HG02885 (cell line): ENCODE data around the gene MUC13.

ENCODE experiments used
- ATAC-seq: cut with Tn5 transposase; IDR thresholded peaks from one replicate; pipeline ENCODE4 v1.9.1; 2021; ENCODE audit warnings: mild to moderate bottlenecking; ENCODE audit not compliant: unreplicated experiment, poor library complexity

MUC13 gene

DNA sequence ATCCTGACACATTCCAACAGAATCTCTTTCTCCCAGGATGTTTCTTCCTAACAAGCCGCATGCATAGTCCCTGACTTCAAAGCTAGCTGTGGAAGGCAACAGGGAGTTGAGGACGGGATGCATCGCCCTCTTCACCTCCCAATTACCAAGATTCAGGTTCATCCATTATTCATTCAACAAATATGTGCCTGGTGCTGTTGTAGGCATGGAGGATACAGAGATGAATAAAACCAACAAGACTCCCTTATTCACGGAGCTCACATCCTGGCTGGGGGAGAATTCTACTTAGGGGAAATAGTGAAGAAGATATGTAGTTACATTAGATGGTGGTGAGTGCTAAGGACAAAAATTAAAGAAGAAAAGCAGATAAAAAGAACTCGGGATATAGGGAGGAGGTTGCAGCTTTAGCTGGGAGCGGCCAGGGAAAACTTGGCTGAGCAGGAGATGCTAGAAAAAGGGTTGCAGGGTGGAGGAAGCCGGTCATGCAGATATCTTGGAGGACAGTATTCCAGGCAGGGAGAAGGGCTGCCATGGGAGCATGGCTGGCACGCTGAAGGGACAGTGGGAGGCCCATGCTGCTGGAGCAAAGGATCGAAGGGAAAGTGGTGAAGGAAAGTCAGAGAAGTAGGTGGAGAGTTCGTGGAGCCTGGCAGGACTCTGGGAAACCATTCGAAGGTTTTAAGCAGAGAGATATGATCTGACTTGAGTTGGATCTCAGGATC lies 52.4 kb downstream of the MUC13 start:
- ATAC-seq, result no peak

DNA sequence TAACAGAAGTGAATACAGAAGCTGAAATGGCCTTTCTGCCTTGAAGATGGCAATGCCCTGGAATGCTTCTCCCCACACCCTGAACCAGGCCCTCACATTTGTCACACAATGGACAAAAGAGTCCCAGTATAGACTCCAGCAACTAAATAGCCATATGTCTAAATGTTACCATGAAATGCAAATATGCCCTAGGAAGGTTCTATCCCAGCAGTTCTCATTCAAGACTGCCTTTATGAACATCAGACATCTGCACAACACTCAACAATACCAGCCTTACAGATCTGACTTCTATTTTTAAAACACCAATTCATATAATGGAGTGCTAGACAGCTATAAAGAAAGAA lies 55.2 kb downstream of the MUC13 start:
- no peak for ATAC-seq

DNA sequence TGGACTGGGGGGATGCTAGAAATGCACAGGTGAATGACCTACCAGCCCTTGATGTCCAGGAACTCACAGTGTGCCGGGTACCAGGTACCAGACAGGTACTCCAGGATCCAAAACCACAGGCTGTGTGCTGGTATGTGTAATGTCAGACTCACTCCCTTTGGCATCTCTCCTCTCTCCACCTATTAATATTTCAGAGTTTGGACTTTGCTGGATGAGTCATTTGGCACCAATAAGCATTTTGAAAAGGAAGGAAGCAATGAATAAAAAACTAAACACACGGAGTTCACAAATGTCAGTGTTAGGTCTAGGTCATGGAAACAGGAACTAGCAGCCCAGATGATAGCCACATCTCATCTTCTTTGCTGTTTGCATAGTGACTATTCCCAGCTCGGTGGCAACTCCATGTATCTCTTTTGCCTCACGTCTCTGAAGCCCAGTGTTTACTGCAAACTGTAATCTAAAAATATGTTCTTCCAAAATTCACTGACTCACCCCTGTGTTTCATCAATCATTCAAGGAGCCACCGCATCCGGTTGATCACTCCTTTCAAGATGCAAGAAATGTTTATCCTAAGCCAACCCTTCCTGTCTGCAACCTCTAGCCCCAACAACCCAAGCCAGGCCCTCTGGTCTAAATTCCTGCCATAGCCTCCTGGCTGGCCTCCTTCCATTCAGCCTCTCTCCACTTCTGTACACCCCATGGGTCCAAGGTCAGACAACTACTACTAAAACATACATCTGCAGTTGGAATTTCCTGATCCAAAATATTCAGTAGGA lies 55.8 kb downstream of the MUC13 start:
- no peak for ATAC-seq

DNA sequence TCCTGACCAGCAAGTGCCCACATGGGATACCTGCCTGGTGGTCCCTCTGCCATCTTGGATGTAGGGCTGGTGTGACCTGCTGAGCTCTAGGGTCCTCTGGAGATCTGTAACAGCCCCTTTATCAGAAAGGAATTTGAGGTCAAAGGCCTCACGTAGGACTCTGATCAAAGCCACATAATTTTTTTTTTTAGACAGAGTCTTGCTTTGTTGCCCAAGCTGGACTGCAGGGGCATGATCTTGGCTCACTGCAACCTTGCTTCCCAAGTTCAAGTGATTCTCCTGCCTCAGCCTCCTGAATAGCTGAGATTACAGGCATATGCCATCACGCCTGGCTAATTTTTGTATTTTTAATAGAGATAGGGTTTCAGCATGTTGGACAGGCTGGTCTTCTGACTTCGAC lies 56.9 kb downstream of the MUC13 start:
- no peak for ATAC-seq

DNA sequence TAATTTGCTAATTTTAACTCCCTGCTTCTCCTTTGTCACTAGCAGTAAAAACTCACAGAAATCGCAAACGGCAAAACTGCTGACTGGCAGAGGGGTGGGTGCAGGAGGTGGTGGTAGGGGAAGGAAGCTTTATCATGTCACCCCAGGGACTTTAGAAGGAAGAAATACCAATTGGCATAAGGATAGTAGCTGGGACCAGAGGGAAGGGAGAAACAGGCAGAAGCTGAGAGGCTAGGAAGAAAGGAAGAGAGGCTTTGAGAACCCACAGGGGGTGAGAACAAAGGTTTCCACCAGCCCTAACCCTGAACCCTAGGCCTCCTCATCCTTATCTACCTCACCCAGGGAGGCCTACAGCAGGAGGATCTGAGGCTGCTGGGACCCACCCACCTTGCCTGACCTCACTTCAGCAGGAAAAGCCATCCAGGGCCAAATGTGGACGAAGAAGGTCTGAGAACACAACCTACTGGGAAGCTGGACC lies 58.1 kb downstream of the MUC13 start:
- no peak for ATAC-seq

DNA sequence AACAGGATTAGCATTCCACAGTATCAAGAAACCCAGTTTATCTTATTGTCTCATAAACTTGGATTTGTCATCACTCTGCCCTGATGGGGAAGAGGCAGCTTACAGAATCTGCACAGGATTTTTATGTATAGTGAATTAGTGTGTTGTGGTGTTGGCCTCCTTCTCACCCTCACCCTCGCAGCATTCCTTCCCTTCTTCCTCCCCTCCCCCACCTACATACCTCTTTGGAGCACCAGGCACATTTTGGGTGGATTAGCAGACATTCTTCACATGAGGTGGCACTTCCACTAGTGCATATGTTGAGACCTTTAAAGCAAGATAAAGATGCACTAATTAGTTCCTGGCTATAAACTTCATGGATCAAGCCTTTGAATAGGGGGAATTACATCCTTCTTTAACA lies 61.3 kb downstream of the MUC13 start:
- ATAC-seq, result no peak

DNA sequence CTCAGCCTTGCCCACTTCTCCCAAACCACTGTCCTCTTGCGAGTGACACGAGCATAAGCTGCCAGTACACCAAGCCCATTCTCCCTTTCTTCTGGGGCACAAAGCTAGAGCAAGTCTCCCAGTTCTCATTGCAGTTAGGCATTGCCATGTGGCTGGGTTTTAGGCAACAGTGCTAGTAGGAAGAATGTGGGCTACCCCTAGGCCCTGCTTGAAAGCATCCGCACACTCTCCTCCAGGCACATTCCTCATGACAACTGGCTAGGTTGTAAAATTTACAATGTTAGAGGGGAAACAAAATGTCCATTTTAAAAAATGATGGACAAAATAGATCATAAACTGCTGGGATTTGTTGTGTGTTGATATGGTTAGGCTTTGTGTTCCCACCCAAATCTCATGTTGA lies 67.0 kb downstream of the MUC13 start:
- ATAC-seq, result no peak

DNA sequence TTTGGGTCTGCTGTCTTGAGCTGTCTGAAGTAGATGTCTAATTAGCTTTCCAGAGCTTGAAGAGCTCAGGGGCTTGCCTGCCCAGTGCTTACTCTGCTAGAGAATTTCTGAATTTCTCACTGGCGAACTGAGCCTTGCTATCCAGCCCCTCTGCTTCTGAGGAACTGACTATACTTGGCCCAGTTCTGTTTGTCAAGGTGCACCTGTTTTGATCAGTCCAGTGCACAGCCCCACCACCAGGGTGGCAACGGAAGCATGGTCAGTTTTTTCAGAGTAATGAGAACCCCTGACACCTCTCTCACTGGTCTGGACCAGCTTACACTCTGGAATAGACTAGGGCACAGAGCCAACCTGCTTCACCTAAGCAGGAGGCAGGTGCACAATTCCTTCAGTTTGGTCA lies 72.5 kb downstream of the MUC13 start:
- ATAC-seq, result no peak

DNA sequence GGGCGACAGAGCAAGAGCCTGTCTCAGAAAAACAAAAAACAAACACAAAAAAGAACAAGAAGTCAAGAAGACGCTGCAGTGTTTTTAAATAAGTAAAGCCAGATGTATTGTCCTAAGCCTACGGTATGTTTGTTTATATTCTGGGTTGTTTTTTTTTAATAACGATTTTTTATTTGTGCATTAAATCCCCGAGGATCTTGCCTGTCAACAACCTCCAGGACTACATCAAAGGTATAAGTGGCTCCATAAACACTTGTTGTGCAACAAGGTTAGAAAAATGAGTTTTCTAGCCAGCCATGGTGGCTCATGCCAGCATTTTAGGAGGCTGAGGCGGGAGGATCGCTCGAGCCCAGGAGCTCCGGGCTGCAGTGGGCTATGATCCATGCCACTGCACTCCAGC lies 73.5 kb downstream of the MUC13 start:
- ATAC-seq, result no peak

DNA sequence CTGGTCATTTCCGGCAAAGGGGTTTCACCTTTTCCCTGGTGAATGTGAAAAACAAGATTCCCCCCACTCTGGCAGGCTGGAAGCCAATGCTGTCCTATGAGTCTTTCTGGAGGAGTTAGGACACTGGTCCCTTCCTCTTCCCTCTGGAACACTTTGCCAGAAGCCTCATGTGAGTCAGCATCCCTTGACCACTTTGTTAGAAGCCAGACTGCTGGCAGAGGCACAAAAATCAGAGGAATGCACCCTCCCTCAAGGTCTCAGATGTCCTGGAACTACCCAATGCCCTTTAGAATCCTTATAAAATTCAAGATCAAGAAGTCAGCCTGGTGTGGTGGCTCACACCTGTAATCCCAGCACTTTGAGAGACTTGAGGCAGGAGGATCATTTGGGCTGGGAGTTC lies 74.0 kb downstream of the MUC13 start:
- ATAC-seq, result no peak

DNA sequence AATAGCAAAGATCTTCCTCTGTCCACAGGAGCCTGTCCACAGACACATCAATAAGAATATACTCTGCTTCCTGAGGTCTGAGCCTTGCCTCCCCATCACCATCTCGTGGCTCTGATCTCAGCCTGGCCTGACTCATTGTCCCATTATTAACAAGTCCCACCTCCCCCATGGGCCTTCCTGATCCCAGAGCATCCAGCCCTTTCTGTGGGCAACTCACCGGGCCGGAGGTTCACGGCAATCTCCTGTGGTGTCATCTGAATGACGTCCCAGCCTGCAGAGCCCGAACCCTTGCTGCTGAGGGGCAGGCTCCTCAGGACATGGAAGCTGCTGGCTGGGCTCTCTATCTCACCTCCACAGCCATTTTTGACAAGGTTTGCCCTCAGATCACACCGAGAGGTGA lies 75.5 kb downstream of the MUC13 start:
- ATAC-seq, result no peak

DNA sequence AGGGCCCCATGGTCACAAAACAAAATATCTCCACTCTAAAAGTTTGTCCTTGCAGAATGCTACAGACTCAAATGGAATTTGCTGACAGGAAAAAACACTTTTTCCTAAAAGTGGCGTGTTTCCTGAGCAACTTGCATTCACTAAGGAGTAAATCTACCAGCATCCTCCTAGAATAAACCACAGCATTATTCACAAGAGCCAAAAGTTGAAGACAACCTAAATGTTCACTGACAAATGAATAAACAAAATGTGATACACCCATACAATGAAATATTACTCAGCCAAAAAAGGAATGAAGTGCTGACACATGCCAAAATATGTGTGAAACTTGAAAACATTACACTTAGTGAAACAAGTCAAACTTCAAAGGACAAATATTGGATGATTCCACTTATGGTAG lies 76.3 kb downstream of the MUC13 start:
- ATAC-seq, result no peak

DNA sequence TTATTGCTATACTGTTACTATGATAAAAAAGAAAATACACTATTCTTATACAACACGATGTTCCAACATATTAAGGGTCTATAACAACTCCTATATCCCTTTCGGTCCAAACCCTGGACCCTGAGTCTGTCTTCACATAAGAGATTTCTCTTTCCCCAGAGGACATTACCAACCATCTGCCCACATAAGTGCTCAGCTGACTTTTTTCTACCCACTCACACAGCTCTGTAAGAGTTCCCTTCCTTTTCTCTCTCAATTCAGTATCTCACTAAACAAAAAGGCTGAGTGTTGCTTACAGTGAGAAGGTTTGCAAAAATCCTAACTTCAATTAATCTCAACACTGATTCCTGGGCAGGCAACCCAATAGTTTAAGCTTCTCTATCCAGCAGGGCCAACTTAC lies 77.9 kb downstream of the MUC13 start:
- no peak for ATAC-seq
